Measurements from ENCODE around the gene QSER1.

The QSER1 gene

GRCh38 chr11:32987851-32988250, 95.2 kb downstream of the QSER1 start:
- no peaks in the 10 kb centered on the region for H3K36me3 ChIP-seq (ENCODE audit: control insufficient read depth, insufficient read depth, low read length)
- H3K4me3 ChIP-seq (ENCODE audit: insufficient read depth, low read depth, low read length), result no peak overlapping the region
- 74 to 77% methylated on average over 8 of the region's 8 CpGs for WGBS, 2 experiments
- H3K9me3 ChIP-seq (ENCODE audit: control insufficient read depth, low read length), result no peaks in the 10 kb centered on the region
- H3K27ac ChIP-seq (ENCODE audit: insufficient read depth, low read depth, low read length, poor library complexity, severe bottlenecking), result no peak overlapping the region
- no peaks in the 10 kb centered on the region for H3K27me3 ChIP-seq (ENCODE audit: control insufficient read depth, insufficient read depth, low read length, poor library complexity, severe bottlenecking)
- H3K4me1 ChIP-seq (ENCODE audit: control insufficient read depth, insufficient read depth, low read length), result no peaks in the 10 kb centered on the region

- no peaks in the 10 kb centered on the region for H3K36me3 ChIP-seq (ENCODE audit: control insufficient read depth, insufficient read depth, low read length)
- H3K4me3 ChIP-seq (ENCODE audit: insufficient read depth, low read depth, low read length), result no peak overlapping the region
- 0% methylated on average over 1 of the region's 1 CpG for WGBS, 2 experiments
- no peaks in the 10 kb centered on the region for H3K27me3 ChIP-seq (ENCODE audit: control insufficient read depth, insufficient read depth, low read length, poor library complexity, severe bottlenecking)
- H3K4me1 ChIP-seq (ENCODE audit: control insufficient read depth, insufficient read depth, low read length), result no peaks in the 10 kb centered on the region
- no peaks in the 10 kb centered on the region for H3K9me3 ChIP-seq (ENCODE audit: control insufficient read depth, low read length)
- no peak overlapping the region for H3K27ac ChIP-seq (ENCODE audit: insufficient read depth, low read depth, low read length, poor library complexity, severe bottlenecking)
Measured at GRCh38 chr11:32990481-32990880, 97.9 kb downstream of the QSER1 start.

DNA sequence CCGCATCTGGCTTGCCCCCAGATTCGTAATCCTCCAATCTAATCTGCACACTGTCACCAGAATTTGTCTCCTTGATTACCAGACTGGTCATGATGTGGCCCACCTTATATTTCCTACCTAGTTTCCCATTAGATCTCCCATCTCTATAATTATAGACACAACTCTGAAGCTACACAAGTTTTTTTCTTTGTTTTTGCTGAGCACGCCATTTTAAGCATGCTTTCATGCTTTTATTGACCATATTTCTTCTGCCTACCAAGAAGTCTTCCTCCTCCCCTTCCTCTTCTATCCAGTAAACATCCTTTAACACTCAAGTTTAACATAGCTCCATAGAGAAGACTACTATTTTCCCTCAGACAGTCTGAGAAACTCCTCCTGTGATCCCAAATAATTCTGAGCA, 98.8 kb downstream of the QSER1 start:
- WGBS, 2 experiments, result 89 to 92% methylated on average over 3 of the region's 3 CpGs
- H3K9me3 ChIP-seq (ENCODE audit: control insufficient read depth, low read length), result no peaks in the 10 kb centered on the region
- no peaks in the 10 kb centered on the region for H3K27me3 ChIP-seq (ENCODE audit: control insufficient read depth, insufficient read depth, low read length, poor library complexity, severe bottlenecking)
- H3K4me1 ChIP-seq (ENCODE audit: control insufficient read depth, insufficient read depth, low read length), result no peaks in the 10 kb centered on the region
- no peaks in the 10 kb centered on the region for H3K36me3 ChIP-seq (ENCODE audit: control insufficient read depth, insufficient read depth, low read length)
- H3K27ac ChIP-seq (ENCODE audit: insufficient read depth, low read depth, low read length, poor library complexity, severe bottlenecking), result no peak overlapping the region
- no peak overlapping the region for H3K4me3 ChIP-seq (ENCODE audit: insufficient read depth, low read depth, low read length)

DNA sequence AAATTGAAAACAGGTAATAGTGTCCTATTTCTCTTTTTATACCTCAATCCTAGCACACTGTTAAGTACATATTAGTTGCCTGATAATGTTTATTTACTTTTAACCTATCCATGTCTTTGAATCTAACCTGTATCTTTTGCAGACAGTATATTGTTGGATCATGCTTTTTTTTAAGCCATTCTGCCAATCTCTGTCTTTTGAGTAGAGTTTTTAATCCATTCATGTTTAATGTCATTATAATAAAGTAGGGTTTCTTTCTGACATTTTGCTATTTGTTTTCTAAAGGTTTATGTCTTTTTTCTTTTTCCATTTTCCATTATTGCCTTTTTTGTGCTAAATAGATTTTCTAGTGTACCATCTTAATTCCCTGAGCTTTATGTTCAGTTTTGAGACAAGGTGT, 99.3 kb downstream of the QSER1 start:
- Histone ChIP-seq H3K4me1 (ENCODE audit: control insufficient read depth, insufficient read depth, low read length) (no peaks in the 10 kb centered on the region), H3K9me3 (ENCODE audit: control insufficient read depth, low read length) (no peaks in the 10 kb centered on the region), H3K27me3 (ENCODE audit: control insufficient read depth, insufficient read depth, low read length, poor library complexity, severe bottlenecking) (no peaks in the 10 kb centered on the region), H3K27ac (ENCODE audit: insufficient read depth, low read depth, low read length, poor library complexity, severe bottlenecking) (no peak overlapping the region), H3K4me3 (ENCODE audit: insufficient read depth, low read depth, low read length) (no peak overlapping the region), H3K36me3 (ENCODE audit: control insufficient read depth, insufficient read depth, low read length) (no peaks in the 10 kb centered on the region)

DNA sequence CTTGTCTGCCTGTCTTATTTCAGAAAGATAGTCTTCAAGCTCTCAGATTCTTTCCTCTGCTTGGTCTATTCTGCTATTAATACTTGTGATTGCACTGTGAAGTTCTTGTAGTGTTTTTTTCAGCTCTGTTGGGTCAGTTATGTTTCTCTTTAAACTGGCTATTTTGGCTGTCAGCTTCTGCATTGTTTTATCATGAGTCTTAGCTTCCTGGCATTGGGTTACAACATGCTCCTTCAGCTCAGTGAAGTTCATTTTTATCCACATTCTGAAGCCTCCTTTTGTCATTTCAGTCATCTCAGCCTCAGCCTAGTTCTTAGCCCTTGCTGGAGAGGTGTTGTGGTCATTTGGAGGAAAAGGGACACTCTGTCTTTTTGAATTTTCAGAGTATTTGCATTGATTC, 107.6 kb downstream of the QSER1 start:
- no peaks in the 10 kb centered on the region for H3K4me1 ChIP-seq (ENCODE audit: control insufficient read depth, insufficient read depth, low read length)
- H3K27ac ChIP-seq (ENCODE audit: insufficient read depth, low read depth, low read length, poor library complexity, severe bottlenecking), result no peak overlapping the region
- H3K9me3 ChIP-seq (ENCODE audit: control insufficient read depth, low read length), result no peaks in the 10 kb centered on the region
- H3K36me3 ChIP-seq (ENCODE audit: control insufficient read depth, insufficient read depth, low read length), result no peaks in the 10 kb centered on the region
- H3K4me3 ChIP-seq (ENCODE audit: insufficient read depth, low read depth, low read length), result no peak overlapping the region
- no peaks in the 10 kb centered on the region for H3K27me3 ChIP-seq (ENCODE audit: control insufficient read depth, insufficient read depth, low read length, poor library complexity, severe bottlenecking)

DNA sequence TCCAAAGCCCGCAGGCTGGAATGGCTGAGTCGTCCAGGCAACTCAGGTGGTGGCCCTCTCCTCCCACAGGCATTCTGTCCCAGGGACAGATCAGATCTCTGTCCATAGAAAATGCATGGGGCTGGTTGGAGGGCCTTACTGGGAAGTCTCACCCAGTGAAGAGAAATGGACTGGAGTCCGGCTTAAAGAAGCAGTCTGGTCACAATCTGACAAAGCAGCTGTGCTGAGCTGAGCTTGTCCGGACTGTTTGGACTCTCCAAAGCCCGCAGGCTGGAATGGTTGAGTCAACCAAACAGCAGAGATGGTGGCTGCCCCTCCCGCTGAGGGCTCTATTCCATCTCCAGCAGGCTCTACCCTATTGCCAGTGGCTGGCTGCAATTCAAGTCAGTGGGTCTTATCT, 108.7 kb downstream of the QSER1 start:
- no peak overlapping the region for H3K4me3 ChIP-seq (ENCODE audit: insufficient read depth, low read depth, low read length)
- H3K4me1 ChIP-seq (ENCODE audit: control insufficient read depth, insufficient read depth, low read length), result no peaks in the 10 kb centered on the region
- WGBS, 2 experiments, result 78 to 80% methylated on average over 6 of the region's 6 CpGs
- no peaks in the 10 kb centered on the region for H3K36me3 ChIP-seq (ENCODE audit: control insufficient read depth, insufficient read depth, low read length)
- H3K27me3 ChIP-seq (ENCODE audit: control insufficient read depth, insufficient read depth, low read length, poor library complexity, severe bottlenecking), result no peaks in the 10 kb centered on the region
- no peaks in the 10 kb centered on the region for H3K9me3 ChIP-seq (ENCODE audit: control insufficient read depth, low read length)
- H3K27ac ChIP-seq (ENCODE audit: insufficient read depth, low read depth, low read length, poor library complexity, severe bottlenecking), result no peak overlapping the region

DNA sequence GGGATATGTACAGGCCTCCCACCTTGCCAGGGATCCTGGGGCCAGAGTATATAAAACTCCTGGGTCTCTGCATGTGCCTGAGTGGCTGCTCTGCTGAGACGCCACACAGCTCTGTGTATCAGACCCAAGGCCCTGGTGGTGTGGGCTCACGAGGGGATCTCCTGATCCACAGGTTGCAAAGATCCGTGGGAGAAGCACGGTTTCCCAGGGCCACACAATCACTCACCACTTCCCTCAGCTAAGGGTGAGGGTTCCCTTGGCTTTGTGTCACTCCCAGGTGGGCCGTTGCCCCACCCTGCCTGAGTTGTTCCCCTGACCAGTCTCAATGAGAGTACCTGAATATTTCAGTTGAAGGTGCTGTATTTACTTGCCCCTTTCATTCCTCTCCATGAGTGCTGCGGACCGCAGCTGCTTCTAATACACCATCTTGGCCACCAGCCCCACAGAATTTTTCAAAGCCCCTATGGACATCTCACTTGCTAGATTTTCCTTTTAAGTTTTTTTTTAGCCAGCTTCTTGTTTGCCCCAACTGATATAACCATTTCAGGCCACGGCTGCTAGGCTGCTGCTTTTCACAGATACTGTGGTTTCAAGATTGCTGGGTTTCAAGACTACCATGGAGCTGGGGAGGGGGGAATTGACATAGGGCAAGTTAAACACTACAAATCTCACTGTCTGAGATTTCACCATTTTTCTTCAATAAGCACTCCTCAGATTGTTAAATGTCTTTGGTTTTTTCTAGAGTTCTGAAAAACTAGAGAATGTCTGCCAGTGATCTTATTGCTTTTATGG, 109.3 kb downstream of the QSER1 start:
- Histone ChIP-seq H3K27ac (ENCODE audit: insufficient read depth, low read depth, low read length, poor library complexity, severe bottlenecking) (no peak overlapping the region), H3K36me3 (ENCODE audit: control insufficient read depth, insufficient read depth, low read length) (no peaks in the 10 kb centered on the region), H3K9me3 (ENCODE audit: control insufficient read depth, low read length) (no peaks in the 10 kb centered on the region), H3K27me3 (ENCODE audit: control insufficient read depth, insufficient read depth, low read length, poor library complexity, severe bottlenecking) (no peaks in the 10 kb centered on the region), H3K4me1 (ENCODE audit: control insufficient read depth, insufficient read depth, low read length) (no peaks in the 10 kb centered on the region), H3K4me3 (ENCODE audit: insufficient read depth, low read depth, low read length) (no peak overlapping the region)
- WGBS, 2 experiments, result 87 to 96% methylated on average over 8 of the region's 8 CpGs

- 59 to 85% methylated on average over 2 of the region's 2 CpGs for WGBS, 2 experiments
- no peaks in the 10 kb centered on the region for H3K4me1 ChIP-seq (ENCODE audit: control insufficient read depth, insufficient read depth, low read length)
- no peak overlapping the region for H3K4me3 ChIP-seq (ENCODE audit: insufficient read depth, low read depth, low read length)
- no peaks in the 10 kb centered on the region for H3K36me3 ChIP-seq (ENCODE audit: control insufficient read depth, insufficient read depth, low read length)
- no peak overlapping the region for H3K27ac ChIP-seq (ENCODE audit: insufficient read depth, low read depth, low read length, poor library complexity, severe bottlenecking)
- H3K27me3 ChIP-seq (ENCODE audit: control insufficient read depth, insufficient read depth, low read length, poor library complexity, severe bottlenecking), result no peaks in the 10 kb centered on the region
- H3K9me3 ChIP-seq (ENCODE audit: control insufficient read depth, low read length), result no peaks in the 10 kb centered on the region
Measured at GRCh38 chr11:33005175-33005574, 112.6 kb downstream of the QSER1 start.

DNA sequence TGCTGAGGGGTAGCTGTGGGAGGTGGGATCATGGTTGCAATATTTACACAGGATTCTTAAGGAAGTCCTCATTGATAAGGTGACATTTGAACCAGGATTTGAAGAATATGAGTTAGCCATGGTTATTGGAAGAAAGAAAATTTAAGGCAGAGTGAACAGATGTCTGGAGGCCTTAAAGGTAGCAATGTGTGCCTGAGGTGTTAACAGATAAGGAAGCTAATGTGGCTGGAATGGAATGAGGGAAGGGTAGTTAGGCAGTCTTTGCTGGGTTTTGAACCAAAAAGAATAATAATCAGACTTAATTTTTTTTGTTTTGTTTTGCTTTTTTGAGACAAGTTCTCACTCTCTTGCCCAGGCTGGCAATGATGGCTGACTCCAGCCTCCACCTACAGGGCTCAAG, 113.4 kb downstream of the QSER1 start:
- H3K4me3 ChIP-seq (ENCODE audit: insufficient read depth, low read depth, low read length), result no peak overlapping the region
- no peak overlapping the region for H3K27ac ChIP-seq (ENCODE audit: insufficient read depth, low read depth, low read length, poor library complexity, severe bottlenecking)

GRCh38 chr11:33013755-33014154, 121.1 kb downstream of the QSER1 start:
- H3K27me3 ChIP-seq (ENCODE audit: control insufficient read depth, insufficient read depth, low read length, poor library complexity, severe bottlenecking), result peaks cover 38% of the 10 kb centered on the region
- peaks cover 3% of the 10 kb centered on the region for H3K4me1 ChIP-seq (ENCODE audit: control insufficient read depth, insufficient read depth, low read length)
- no peaks in the 10 kb centered on the region for H3K36me3 ChIP-seq (ENCODE audit: control insufficient read depth, insufficient read depth, low read length)
- WGBS, 2 experiments, result 92 to 100% methylated on average over 1 of the region's 1 CpG
- no peak overlapping the region for H3K27ac ChIP-seq (ENCODE audit: insufficient read depth, low read depth, low read length, poor library complexity, severe bottlenecking)
- H3K9me3 ChIP-seq (ENCODE audit: control insufficient read depth, low read length), result no peaks in the 10 kb centered on the region
- H3K4me3 ChIP-seq (ENCODE audit: insufficient read depth, low read depth, low read length), result no peak overlapping the region

More for the DNA sequence above, 113.4 kb downstream of the QSER1 start:
- no peaks in the 10 kb centered on the region for H3K4me1 ChIP-seq (ENCODE audit: control insufficient read depth, insufficient read depth, low read length)
- H3K27me3 ChIP-seq (ENCODE audit: control insufficient read depth, insufficient read depth, low read length, poor library complexity, severe bottlenecking), result no peaks in the 10 kb centered on the region
- H3K9me3 ChIP-seq (ENCODE audit: control insufficient read depth, low read length), result no peaks in the 10 kb centered on the region
- no peaks in the 10 kb centered on the region for H3K36me3 ChIP-seq (ENCODE audit: control insufficient read depth, insufficient read depth, low read length)
